Measurements from ENCODE around the gene SCN8A. TPM values are rescaled to one million over a fixed set of nuclear protein-coding genes. Genes with fewer than 3 reads are reported as not detected.

The SCN8A gene
- total RNA-seq, 1 donor from 2014 or later, result 0.53 TPM

GRCh38 chr12:51814311-51815088, 223.5 kb downstream of the SCN8A start:
- H3K9me3 ChIP-seq, result no peaks in the 10 kb centered on the region
- DNase-seq (peak; percentile 89), ATAC-seq (peak; percentile 89 to 92)
- H3K27ac ChIP-seq, result peak overlapping the region; percentile 90
- no peaks in the 10 kb centered on the region for H3K27me3 ChIP-seq (ENCODE audit: low read depth)
- peak overlapping the region; percentile 63 for H3K4me3 ChIP-seq
- TF ChIP-seq CTCF (IDR thresholded peaks at IDR 0.05), result peak; percentile 49
- peaks cover 15% of the 10 kb centered on the region for H3K4me1 ChIP-seq
- intact Hi-C loops (cut with DNase I), result no loop called here
- no peaks in the 10 kb centered on the region for H3K36me3 ChIP-seq

- TF ChIP-seq CTCF (IDR thresholded peaks at IDR 0.05), result no peak
- DNase-seq (no peak), ATAC-seq (no peak)
- Histone ChIP-seq H3K4me3 (no peak overlapping the region), H3K9me3 (no peaks in the 10 kb centered on the region), H3K4me1 (peaks cover 25% of the 10 kb centered on the region), H3K36me3 (no peaks in the 10 kb centered on the region), H3K27me3 (ENCODE audit: low read depth) (peaks cover 3% of the 10 kb centered on the region), H3K27ac (no peak overlapping the region)
- intact Hi-C loops (cut with DNase I), result no loop called here
These were observed 224.5 kb downstream of the SCN8A start for GRCh38 chr12:51815571-51815970.

GRCh38 chr12:51817027-51817953, 226.3 kb downstream of the SCN8A start:
- intact Hi-C loops (cut with DNase I), result no loop called here
- no peak for ATAC-seq
- no peaks in the 10 kb centered on the region for H3K36me3 ChIP-seq
- no peak for TF ChIP-seq CTCF (IDR thresholded peaks at IDR 0.05)
- DNase-seq, result no peak
- H3K4me1 ChIP-seq, result peaks cover 26% of the 10 kb centered on the region
- H3K27ac ChIP-seq, result no peak overlapping the region
- no peaks in the 10 kb centered on the region for H3K9me3 ChIP-seq
- no peak overlapping the region for H3K4me3 ChIP-seq
- peaks cover 8% of the 10 kb centered on the region for H3K27me3 ChIP-seq (ENCODE audit: low read depth)

- Histone ChIP-seq H3K4me1 (peaks cover 26% of the 10 kb centered on the region), H3K4me3 (no peak overlapping the region), H3K9me3 (no peaks in the 10 kb centered on the region), H3K27me3 (ENCODE audit: low read depth) (peaks cover 8% of the 10 kb centered on the region), H3K36me3 (no peaks in the 10 kb centered on the region), H3K27ac (no peak overlapping the region)
- TF ChIP-seq CTCF (IDR thresholded peaks at IDR 0.05), result no peak
- no peak for ATAC-seq
- no peak for DNase-seq
- intact Hi-C loops (cut with DNase I), result no loop called here
These were observed 227.1 kb downstream of the SCN8A start for GRCh38 chr12:51818086-51818485.

- Histone ChIP-seq H3K27me3 (ENCODE audit: low read depth) (peaks cover 8% of the 10 kb centered on the region), H3K4me3 (no peak overlapping the region), H3K36me3 (no peaks in the 10 kb centered on the region), H3K27ac (no peak overlapping the region), H3K4me1 (peaks cover 24% of the 10 kb centered on the region), H3K9me3 (no peaks in the 10 kb centered on the region)
- DNase-seq, result no peak
- intact Hi-C loops (cut with DNase I), result no loop called here
- no peak for TF ChIP-seq CTCF (IDR thresholded peaks at IDR 0.05)
- ATAC-seq, result no peak
These were observed 227.7 kb downstream of the SCN8A start for GRCh38 chr12:51818566-51819300.

All from lower lobe of right lung (tissue), 2 donors.